ACC112 (cell line): Measurements from ENCODE around the gene RAB6B.

Source experiments
- H2AFZ ChIP-seq: fragments of 200-600 bp; sonication (generic); one replicate; pipeline ENCODE4 v1.6.0; 2017; ENCODE audit warnings: antibody characterized with exemption, low read length; ENCODE audit not compliant: unreplicated experiment
- H3K27ac ChIP-seq: fragments of 200-600 bp; sonication (generic); 2 replicates; pipeline ENCODE4 v1.5.1; 2014; ENCODE audit warnings: low read depth, mild to moderate bottlenecking, antibody characterized with exemption, low read length, moderate library complexity
- H3K27me3 ChIP-seq: fragments of 200-600 bp; sonication (generic); 2 replicates; pipeline ENCODE4 v1.6.1; 2014; ENCODE audit warnings: mild to moderate bottlenecking, antibody characterized with exemption, low read length, moderate library complexity, mixed read lengths; ENCODE audit not compliant: insufficient read depth
- H3K36me3 ChIP-seq: fragments of 200-600 bp; sonication (generic); 2 replicates; pipeline ENCODE4 v1.6.1; 2016; ENCODE audit warnings: mild to moderate bottlenecking, antibody characterized with exemption, low read length, moderate library complexity, mixed read lengths; ENCODE audit not compliant: insufficient read depth
- H3K4me1 ChIP-seq: fragments of 200-600 bp; sonication (generic); one replicate; pipeline ENCODE4 v1.6.1; 2016; ENCODE audit warnings: low read length, mixed read lengths; ENCODE audit not compliant: insufficient read depth, unreplicated experiment, control insufficient read depth
- H3K4me3 ChIP-seq: fragments of 200-600 bp; sonication (generic); 2 replicates; pipeline ENCODE4 v1.5.1; 2014; ENCODE audit warnings: mild to moderate bottlenecking, low read depth, low read length
- H3K79me2 ChIP-seq: fragments of 200-600 bp; sonication (generic); one replicate; pipeline ENCODE4 v1.6.0; 2016; ENCODE audit warnings: low read length; ENCODE audit not compliant: control insufficient read depth, unreplicated experiment, insufficient read depth

Gene RAB6B

GRCh38 chr3:133893683-133894352 lies 1.9 kb downstream of the RAB6B start:
- no peaks in the 10 kb centered on the region for H3K36me3 ChIP-seq
- peaks cover 32% of the 10 kb centered on the region for H3K27me3 ChIP-seq
- no peak overlapping the region for H3K4me3 ChIP-seq
- no peaks in the 10 kb centered on the region for H3K4me1 ChIP-seq
- no peak overlapping the region for H3K27ac ChIP-seq
- H2AFZ ChIP-seq = no peak overlapping the region
- H3K79me2 ChIP-seq = no peaks in the 10 kb centered on the region

- Histone ChIP-seq H3K36me3 (no peaks in the 10 kb centered on the region), H3K27me3 (peaks cover 26% of the 10 kb centered on the region), H3K79me2 (no peaks in the 10 kb centered on the region), H2AFZ (no peak overlapping the region), H3K4me1 (no peaks in the 10 kb centered on the region), H3K4me3 (no peak overlapping the region), H3K27ac (no peak overlapping the region)
Measured at GRCh38 chr3:133892541-133893231, 3.0 kb downstream of the RAB6B start.

- Histone ChIP-seq H3K79me2 (no peaks in the 10 kb centered on the region), H2AFZ (no peak overlapping the region), H3K36me3 (no peaks in the 10 kb centered on the region), H3K4me1 (no peaks in the 10 kb centered on the region), H3K27me3 (peaks cover 17% of the 10 kb centered on the region), H3K4me3 (no peak overlapping the region), H3K27ac (no peak overlapping the region)
Measured at GRCh38 chr3:133891662-133892378, 3.9 kb downstream of the RAB6B start.

GRCh38 chr3:133890972-133891644 lies 4.6 kb downstream of the RAB6B start:
- peaks cover 10% of the 10 kb centered on the region for H3K27me3 ChIP-seq
- no peaks in the 10 kb centered on the region for H3K36me3 ChIP-seq
- no peaks in the 10 kb centered on the region for H3K79me2 ChIP-seq
- H3K27ac ChIP-seq = no peak overlapping the region
- H2AFZ ChIP-seq = no peak overlapping the region
- H3K4me3 ChIP-seq = no peak overlapping the region
- no peaks in the 10 kb centered on the region for H3K4me1 ChIP-seq

GRCh38 chr3:133890037-133890436 lies 5.6 kb downstream of the RAB6B start:
- H3K27ac ChIP-seq = no peak overlapping the region
- no peaks in the 10 kb centered on the region for H3K79me2 ChIP-seq
- peaks cover 5% of the 10 kb centered on the region; the same call in 1 of the 2 replicates for H3K27me3 ChIP-seq
- H2AFZ ChIP-seq = no peak overlapping the region
- H3K4me3 ChIP-seq = no peak overlapping the region
- no peaks in the 10 kb centered on the region for H3K36me3 ChIP-seq
- H3K4me1 ChIP-seq = no peaks in the 10 kb centered on the region

GRCh38 chr3:133888726-133889340 lies 6.8 kb downstream of the RAB6B start:
- Histone ChIP-seq H3K27ac (no peak overlapping the region), H3K4me1 (no peaks in the 10 kb centered on the region), H3K36me3 (no peaks in the 10 kb centered on the region), H3K27me3 (no peaks in the 10 kb centered on the region), H3K79me2 (no peaks in the 10 kb centered on the region), H3K4me3 (no peak overlapping the region), H2AFZ (no peak overlapping the region)

GRCh38 chr3:133887803-133888703 lies 7.6 kb downstream of the RAB6B start:
- no peaks in the 10 kb centered on the region for H3K4me1 ChIP-seq
- H3K36me3 ChIP-seq = no peaks in the 10 kb centered on the region
- no peak overlapping the region for H2AFZ ChIP-seq
- H3K4me3 ChIP-seq = no peak overlapping the region
- no peak overlapping the region for H3K27ac ChIP-seq
- no peaks in the 10 kb centered on the region for H3K79me2 ChIP-seq
- no peaks in the 10 kb centered on the region for H3K27me3 ChIP-seq

GRCh38 chr3:133887074-133887802 lies 8.4 kb downstream of the RAB6B start:
- no peak overlapping the region for H3K27ac ChIP-seq
- H3K4me3 ChIP-seq = no peak overlapping the region
- H2AFZ ChIP-seq = no peak overlapping the region
- no peaks in the 10 kb centered on the region for H3K36me3 ChIP-seq
- no peaks in the 10 kb centered on the region for H3K79me2 ChIP-seq
- no peaks in the 10 kb centered on the region for H3K4me1 ChIP-seq
- H3K27me3 ChIP-seq = no peaks in the 10 kb centered on the region

- Histone ChIP-seq H3K4me3 (no peak overlapping the region), H3K79me2 (no peaks in the 10 kb centered on the region), H2AFZ (no peak overlapping the region), H3K27ac (no peak overlapping the region), H3K4me1 (no peaks in the 10 kb centered on the region), H3K27me3 (no peaks in the 10 kb centered on the region), H3K36me3 (no peaks in the 10 kb centered on the region)
Measured at GRCh38 chr3:133886031-133886722, 9.5 kb downstream of the RAB6B start.
